Tibial nerve (tissue), 4 donors: Measurements from ENCODE around the gene APCS.

ENCODE experiments used
- CTCF ChIP-seq, 5 experiments: fragments of 200-600 bp in 3 of 5; fragments of 450-650 bp in 2 of 5; sonication (generic) in 3 of 5; IDR thresholded peaks; one replicate each; pipeline ENCODE4 v1.5.1; 2016 to 2019; ENCODE audit warnings: antibody characterized with exemption in 5 of 5, mild to moderate bottlenecking in 3 of 5, moderate library complexity in 2 of 5
- EP300 ChIP-seq, 2 donors: sonication (generic); formaldehyde crosslinking; IDR thresholded peaks; one replicate each; pipeline ENCODE4 v1.6.1; 2017; ENCODE audit warnings: antibody characterized with exemption in 2 of 2, mild to moderate bottlenecking in 1 of 2
- POLR2A ChIP-seq, 2 donors: fragments of 450-650 bp; IDR thresholded peaks; one replicate each; pipeline ENCODE4 v1.6.1; 2017; ENCODE audit warnings: antibody characterized with exemption in 2 of 2, mild to moderate bottlenecking in 2 of 2, moderate library complexity in 2 of 2

DNA sequence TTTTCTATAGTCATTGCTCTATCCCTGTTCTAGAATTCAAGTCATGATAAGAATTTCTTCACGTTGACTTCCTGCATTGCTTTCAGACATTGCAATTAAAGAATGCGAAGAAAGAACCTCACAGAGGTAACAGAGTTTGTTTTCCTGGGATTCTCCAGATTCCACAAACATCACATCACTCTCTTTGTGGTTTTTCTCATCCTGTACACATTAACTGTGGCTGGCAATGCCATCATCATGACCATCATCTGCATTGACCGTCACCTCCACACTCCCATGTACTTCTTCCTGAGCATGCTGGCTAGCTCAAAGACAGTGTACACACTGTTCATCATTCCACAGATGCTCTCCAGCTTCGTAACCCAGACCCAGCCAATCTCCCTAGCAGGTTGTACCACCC is 10.6 kb downstream of the APCS start:
- TF ChIP-seq CTCF (IDR thresholded peaks at IDR 0.05) (no peak), POLR2A (IDR thresholded peaks at IDR 0.05) (no peak), EP300 (IDR thresholded peaks at IDR 0.05) (no peak)
